Middle frontal gyrus (tissue), 1 donor: Measurements from ENCODE around the gene CDC42BPA.
"Not testable (repeated sequence)": the region's sequence is repeated elsewhere in the genome, so short reads cannot be mapped to it uniquely, and the experiment has no call there.

Experiments used
- DNase-seq: peaks from one replicate; pipeline ENCODE4 v3.0.0-alpha.2; 2015; ENCODE audit warnings: low spot score; ENCODE audit errors: extremely low spot score

Gene CDC42BPA

DNA sequence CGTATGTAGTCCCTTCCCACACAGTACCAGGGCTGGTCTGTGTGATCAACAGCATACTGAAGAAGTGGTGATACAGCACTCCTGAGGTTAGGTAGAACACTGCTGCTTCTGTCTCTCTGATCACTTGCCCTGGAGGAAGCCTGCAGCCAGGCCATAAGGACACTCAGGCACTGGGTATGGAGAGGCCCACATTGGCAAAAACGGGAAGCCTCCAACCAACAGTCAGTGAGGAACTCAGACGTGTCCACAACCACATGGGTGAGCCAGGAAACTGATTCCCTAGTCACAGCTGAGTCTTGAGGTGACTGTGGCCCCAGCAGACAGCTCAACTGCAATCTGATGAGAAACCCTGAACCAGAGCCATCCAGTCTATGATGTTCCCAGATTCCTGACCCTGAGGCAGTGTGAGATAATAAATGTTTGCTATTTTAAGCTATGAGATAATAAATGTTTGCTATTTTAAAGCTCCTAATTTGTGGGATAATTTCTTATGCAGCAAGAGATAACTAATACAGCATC lies 315.7 kb downstream of the CDC42BPA start:
- DNase-seq, result no peak

DNA sequence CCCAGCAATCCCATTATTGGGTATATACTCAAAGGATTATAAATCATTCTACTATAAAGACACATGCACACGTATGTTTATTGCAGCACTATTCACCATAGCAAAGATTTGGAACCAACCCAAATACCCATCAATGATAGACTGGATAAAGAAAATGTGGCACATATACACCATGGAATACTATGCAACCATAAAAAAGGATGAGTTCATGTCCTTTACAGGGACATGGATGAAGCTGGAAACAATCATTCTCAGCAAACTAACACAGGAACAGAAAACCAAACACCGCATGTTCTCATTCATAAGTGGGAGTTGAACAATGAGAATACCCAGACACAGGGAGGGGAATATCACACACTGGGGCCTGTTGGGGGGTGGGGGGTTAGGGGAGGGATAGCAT lies 318.7 kb downstream of the CDC42BPA start:
- not testable (repeated sequence) for DNase-seq

GRCh38 chr1:226995365-226996332 lies 322.6 kb downstream of the CDC42BPA start:
- DNase-seq, result no peak

DNA sequence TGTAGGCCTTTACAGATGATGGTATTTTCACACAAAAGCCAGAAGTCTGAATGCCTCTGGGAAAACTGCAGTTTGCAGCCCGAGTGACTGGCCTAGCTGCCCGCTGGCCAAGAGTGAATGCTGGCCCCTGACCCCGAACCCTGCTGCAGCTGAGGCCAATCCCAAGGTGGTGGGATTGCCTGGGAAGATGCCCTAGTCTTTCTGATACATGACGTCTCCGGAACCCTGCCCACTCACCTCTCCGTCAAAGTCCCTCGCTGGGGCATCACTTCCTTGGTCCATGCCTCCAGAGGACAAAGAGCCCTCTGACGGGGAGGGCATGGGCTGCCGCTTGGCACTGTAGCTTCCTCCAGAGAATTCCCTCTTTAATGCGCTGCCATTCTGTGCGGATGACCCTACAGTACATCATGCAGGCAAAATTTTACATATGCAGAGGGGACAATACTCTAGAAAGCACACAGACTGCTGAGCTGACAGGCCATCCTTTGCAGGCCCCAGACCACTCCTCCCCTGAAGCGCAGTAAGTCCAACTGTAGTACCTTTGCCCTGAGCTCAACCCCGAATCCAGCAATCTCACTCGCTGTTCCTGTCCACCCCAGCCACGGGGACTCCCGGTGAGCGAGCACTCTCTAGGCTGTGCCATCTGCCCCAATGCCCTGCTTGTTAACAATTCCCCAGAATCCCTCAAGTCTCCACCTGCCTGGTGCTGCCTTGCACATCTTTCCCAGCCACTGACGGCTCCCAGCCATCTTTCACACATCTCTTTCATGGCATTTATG lies 323.5 kb downstream of the CDC42BPA start:
- no peak for DNase-seq

DNA sequence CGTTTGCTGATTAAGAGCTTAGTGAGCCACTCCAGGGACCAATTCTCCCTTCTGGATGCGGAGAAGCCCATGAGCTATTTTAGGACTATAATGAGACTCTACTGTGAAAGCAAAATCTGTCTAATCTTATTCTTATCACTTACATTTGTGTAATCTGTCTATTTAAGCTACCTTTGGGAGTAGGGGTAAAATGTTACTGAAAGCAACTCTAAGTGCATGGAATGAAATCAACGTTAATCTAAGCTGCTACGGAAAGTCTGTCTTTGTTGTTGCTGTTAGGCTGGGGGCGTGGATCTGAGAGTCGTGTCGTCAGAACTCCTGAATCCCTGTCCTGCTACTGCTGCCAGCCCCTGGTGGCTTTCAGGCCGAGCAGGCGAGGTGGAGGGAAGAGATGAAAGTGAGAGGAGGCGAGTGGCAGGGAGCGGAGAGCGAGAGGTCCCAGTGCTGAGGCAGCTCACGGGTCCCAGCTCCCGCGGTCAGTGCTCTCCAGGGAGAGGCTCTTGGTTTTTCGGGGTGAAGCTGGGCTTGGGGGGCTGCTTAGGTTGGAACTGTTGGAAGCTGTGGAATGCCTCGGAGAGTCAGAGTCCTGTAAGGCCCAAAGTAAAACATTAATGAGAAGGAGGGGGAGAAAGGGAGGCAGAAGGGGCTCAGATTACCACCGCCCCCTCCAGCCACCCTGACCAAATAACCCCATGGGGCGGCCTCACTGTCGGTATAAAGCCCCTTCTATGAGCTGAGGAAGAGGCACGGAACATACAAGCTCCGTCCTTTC lies 324.3 kb downstream of the CDC42BPA start:
- no peak for DNase-seq

- no peak for DNase-seq
These were observed 326.4 kb downstream of the CDC42BPA start for GRCh38 chr1:226991920-226992319.

DNA sequence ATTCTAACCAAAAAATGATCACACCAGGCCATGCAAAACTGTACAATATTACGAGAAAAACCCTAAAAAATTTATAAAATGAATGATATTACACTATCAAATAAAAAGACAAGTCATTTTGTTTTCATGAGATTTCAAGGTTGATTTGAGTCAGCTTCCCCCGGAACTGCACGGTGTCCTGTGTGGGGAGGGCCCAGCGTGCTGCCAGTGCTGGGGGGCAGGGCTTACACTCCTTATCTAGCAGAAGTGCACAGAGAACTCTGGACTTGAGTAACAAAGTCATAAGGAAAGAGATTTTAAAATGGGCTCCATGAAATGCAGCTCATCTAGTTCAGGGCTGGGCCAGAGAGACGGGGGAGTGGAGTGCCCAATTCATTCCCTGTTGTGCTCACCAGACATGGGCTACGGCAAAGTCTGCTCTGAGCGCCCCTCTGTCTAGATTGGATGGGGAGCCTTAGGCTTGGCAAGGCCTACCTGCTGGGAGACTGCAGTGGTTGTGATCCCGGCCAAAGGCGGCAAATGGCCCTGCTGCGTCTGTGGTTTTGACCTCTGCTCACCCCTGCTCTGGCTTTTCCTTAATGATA lies 328.1 kb downstream of the CDC42BPA start:
- DNase-seq, result no peak

DNA sequence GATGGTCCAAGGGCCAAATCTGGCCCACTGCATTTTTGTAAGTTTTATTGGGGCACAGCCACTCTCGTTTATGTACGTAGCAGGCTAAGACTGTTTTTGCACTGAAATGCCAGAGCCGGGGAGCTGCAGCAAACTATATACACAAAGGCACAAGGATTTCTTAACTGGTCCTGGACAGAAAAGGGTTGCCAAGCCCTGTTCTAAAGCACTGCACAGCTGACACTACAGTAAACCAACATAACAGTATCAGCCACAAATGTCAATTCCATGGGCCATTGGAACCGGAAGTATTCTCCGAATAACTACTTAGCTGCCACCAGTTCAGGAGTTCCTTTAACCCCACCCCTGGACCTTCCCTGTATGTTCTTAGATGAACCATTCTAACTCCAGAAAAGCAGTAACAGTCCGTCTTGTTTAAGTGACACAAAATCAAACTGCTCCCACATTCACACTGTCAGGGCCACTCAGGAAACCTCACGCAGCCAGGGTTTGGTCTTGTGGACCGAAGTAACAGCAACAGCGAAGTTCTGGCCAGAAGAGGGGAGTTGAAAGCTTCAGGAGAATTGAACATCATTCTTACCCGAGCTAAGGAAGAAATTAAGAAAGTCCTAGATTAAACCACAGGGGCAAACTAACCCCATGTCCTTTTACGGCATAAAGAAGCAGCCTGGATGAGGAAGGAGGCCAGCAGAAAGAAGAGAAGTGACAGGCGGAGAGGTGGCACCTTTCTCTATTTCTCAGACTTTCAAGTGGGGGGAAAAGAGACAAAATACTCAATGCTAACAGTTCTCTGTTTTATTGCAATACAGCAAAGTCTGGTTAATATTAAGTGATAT lies 329.0 kb downstream of the CDC42BPA start:
- no peak for DNase-seq

DNA sequence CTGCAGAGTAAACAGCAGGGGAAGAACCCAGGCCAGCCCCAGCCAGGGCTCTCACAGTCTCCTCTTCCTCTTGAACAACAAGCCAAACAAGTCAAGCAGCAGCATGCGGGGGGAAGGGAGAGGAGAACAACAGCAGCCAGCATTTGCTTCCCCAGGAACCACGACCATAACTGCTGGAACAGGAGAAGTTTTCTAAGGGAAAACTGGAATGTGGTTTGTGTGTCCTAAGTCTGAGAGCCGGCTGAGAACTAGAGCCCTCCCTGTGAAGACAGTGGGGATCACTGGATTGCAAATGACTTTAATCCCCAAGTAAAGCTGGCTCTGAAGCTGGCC lies 330.0 kb downstream of the CDC42BPA start:
- no peak for DNase-seq

- DNase-seq, result no peak
These were observed 330.5 kb downstream of the CDC42BPA start for GRCh38 chr1:226987623-226988333.

- no peak for DNase-seq
These were observed 331.1 kb downstream of the CDC42BPA start for GRCh38 chr1:226987179-226987536.

- DNase-seq, result no peak
These were observed 331.7 kb downstream of the CDC42BPA start for GRCh38 chr1:226986496-226987178.

- no peak for DNase-seq
These were observed 332.3 kb downstream of the CDC42BPA start for GRCh38 chr1:226985839-226986463.

DNA sequence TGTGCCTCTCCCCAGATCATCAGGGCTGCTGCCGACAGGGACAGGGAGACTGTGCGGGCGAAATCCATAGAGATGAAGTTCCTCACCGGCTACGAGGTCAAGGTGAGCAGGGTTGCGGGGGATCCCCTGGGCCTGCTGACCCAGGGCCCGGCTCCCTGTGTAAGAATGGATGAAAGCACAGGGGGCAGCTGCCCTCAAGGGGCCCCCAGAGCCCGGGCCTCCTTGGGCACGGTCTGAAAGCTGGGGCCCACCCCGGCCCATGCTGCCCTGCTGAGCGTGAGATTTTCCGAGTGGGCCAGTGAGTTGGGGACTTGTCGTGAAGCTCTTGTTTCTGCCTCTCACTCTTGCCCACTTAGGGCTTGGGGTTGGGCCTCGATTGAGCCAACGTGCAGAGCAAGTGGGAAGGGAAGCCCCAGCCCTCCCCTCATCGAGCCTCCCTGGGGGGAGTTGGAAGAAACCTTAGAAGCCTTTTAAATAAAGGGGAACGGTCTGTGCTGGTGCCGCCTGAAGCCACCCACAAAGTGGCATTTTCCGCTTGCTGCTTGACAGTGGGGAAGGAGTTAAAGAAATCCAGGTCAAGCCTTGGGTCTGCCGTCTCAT lies 333.0 kb downstream of the CDC42BPA start:
- no peak for DNase-seq

- no peak for DNase-seq
These were observed 333.6 kb downstream of the CDC42BPA start for GRCh38 chr1:226984521-226985238.

- DNase-seq, result no peak
These were observed 334.3 kb downstream of the CDC42BPA start for GRCh38 chr1:226983992-226984364.

DNA sequence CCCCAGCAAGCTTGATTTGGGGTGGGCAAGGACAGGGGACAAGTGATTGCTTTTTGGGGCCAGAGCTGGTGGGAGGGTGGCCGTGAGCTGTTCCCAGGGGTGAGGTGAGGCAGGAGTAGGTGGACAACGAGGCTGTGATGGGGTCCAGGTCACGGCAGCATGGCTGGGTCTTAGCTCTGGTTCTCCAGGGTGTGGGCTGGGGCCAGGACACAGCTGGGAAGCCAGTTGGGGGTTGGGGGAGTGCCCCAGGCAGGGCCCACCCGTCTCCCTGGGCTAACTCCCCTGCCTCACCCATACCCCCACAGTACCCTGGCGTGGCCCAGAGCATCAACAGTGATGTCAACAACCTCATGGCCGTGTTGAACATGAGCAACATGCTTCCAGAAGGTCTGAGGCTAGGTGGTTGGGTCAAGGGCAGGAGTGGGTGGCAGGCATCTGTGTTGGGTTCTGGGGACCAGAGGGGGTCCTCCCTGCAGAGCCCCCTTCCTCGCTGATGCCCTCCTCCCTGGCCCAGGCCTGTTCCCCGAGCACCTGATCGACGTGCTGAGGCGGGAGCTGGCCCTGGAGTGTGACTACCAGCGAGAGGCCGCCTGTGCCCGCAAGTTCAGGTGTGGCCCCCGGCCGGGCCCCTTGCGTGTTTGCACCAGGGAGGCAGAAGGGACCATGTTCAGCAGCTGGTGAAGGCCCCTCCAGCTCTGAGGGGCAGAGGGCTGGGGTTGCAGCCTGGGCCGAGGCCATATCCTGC lies 334.9 kb downstream of the CDC42BPA start:
- DNase-seq, result no peak
